HCT116 (cell line): ENCODE data around the gene ARHGEF38.

ENCODE experiments used
- CBX3 ChIP-seq: IDR thresholded peaks from 2 replicates; pipeline ENCODE4 v1.6.1; 2012; ENCODE audit warnings: low read depth
- CTCF ChIP-seq, 3 experiments: fragments of 200-600 bp in 1 of 3; sonication (generic) in 1 of 3; IDR thresholded peaks in 2 of 3; conservative IDR thresholded peaks in 1 of 3; 2 replicates each; pipeline ENCODE4 v1.5.1; 2012 to 2017; ENCODE audit warnings: low read depth in 2 of 3, low read length in 2 of 3, antibody characterized with exemption in 1 of 3, borderline replicate concordance in 1 of 3, control low read depth in 1 of 3, mild to moderate bottlenecking in 1 of 3, mixed read lengths in 1 of 3, mixed run types in 1 of 3, moderate library complexity in 1 of 3; ENCODE audit not compliant: insufficient read depth in 1 of 3
- EZH2 ChIP-seq: fragments of 200-600 bp; sonication (generic); IDR thresholded peaks from 2 replicates; pipeline ENCODE4 v1.6.1; 2017; ENCODE audit warnings: antibody characterized with exemption, mixed run types
- POLR2AphosphoS5 ChIP-seq: IDR thresholded peaks from 2 replicates; pipeline ENCODE4 v1.6.1; 2011; ENCODE audit warnings: mild to moderate bottlenecking, low read depth, low read length, moderate library complexity

GRCh38 chr4:105631818-105632400 lies 79.5 kb downstream of the ARHGEF38 start:
- no peak for TF ChIP-seq EZH2
- no peak for TF ChIP-seq CBX3
- no peak for TF ChIP-seq CTCF (IDR thresholded peaks at IDR 0.05 in 2 of 3, conservative IDR thresholded peaks at IDR 0.05 in 1 of 3; ENCODE audit: borderline replicate concordance in 1 of 3, insufficient read depth in 1 of 3, low read depth in 2 of 3, low read length in 2 of 3)
- TF ChIP-seq POLR2AphosphoS5: no peak
